BE2C (cell line): ENCODE results near the gene KLHL1.

Source experiments
- DNase-seq: peaks from one replicate; pipeline ENCODE4 v3.0.0-alpha.2; 2020
- H3K27me3 ChIP-seq: fragments of 250-450 bp; sonication (Bioruptor Pico); 2 replicates; pipeline ENCODE4 v1.5.1; 2020; ENCODE audit warnings: mild to moderate bottlenecking
- H3K36me3 ChIP-seq: fragments of 250-450 bp; sonication (Bioruptor Pico); 2 replicates; pipeline ENCODE4 v1.5.1; 2020; ENCODE audit warnings: mild to moderate bottlenecking
- H3K4me1 ChIP-seq: fragments of 250-450 bp; sonication (Bioruptor Pico); 2 replicates; pipeline ENCODE4 v1.5.1; 2020
- H3K4me3 ChIP-seq: 2 replicates; pipeline ENCODE4 v1.5.1; 2011; ENCODE audit warnings: low read depth, low read length
- H3K9me3 ChIP-seq: fragments of 250-450 bp; sonication (Bioruptor Pico); 2 replicates; pipeline ENCODE4 v1.5.1; 2020
- CTCF ChIP-seq: IDR thresholded peaks from 2 replicates; pipeline ENCODE4 v1.5.1; 2012; ENCODE audit warnings: mild to moderate bottlenecking, low read depth, low read length

KLHL1 gene

DNA sequence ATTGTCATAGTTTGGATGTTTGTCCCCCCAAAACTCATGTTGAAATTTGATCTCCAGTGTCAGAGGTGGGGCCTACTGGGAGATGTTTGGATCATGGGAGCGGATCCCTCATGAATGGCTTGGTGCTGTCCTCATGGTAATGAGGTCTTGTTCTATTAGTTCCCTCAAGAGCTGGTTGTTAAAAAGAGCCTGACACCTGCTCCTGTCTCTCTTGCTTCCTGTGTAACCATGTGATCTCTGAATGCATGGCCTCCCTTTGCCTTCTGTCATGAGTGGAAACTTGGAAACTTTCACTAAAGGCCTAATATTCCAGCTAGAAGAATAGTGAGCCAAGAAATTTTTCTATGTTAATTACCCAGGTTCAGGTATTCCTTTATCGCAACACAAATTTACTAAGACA lies 312.0 kb downstream of the KLHL1 start:
- Histone ChIP-seq H3K4me3 (no peak overlapping the region), H3K4me1 (peaks cover 5% of the 10 kb centered on the region), H3K27me3 (no peaks in the 10 kb centered on the region), H3K36me3 (no peaks in the 10 kb centered on the region), H3K9me3 (no peaks in the 10 kb centered on the region)
- no peak for DNase-seq
- no peak for TF ChIP-seq CTCF

GRCh38 chr13:69793783-69794453 lies 314.3 kb downstream of the KLHL1 start:
- Histone ChIP-seq H3K27me3 (no peaks in the 10 kb centered on the region), H3K36me3 (no peaks in the 10 kb centered on the region), H3K4me1 (peaks cover 5% of the 10 kb centered on the region), H3K9me3 (no peaks in the 10 kb centered on the region), H3K4me3 (peak overlapping the region; percentile 29)
- DNase-seq: peak; percentile 22
- TF ChIP-seq CTCF: no peak

DNA sequence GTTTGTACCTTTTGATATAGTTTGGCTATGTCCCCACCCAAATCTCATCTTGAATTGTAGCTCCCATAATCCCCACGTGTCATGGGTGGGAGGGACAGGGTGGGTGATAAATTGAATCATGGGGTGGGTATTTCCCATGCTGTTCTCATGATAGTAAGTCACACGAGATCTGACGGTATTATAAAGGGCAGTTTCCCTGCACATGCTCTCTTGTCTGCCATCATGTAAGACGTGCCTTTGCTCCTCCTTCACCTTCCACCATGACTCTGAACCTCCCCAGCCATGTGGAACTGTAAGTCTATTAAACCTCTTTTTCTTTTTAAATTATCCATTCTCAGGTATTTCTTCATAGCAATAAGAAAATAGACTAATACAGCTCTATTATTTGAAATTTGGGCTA lies 331.3 kb downstream of the KLHL1 start:
- Histone ChIP-seq H3K9me3 (no peaks in the 10 kb centered on the region), H3K4me1 (no peaks in the 10 kb centered on the region), H3K36me3 (no peaks in the 10 kb centered on the region), H3K27me3 (no peaks in the 10 kb centered on the region), H3K4me3 (no peak overlapping the region)
- DNase-seq: no peak
- no peak for TF ChIP-seq CTCF

DNA sequence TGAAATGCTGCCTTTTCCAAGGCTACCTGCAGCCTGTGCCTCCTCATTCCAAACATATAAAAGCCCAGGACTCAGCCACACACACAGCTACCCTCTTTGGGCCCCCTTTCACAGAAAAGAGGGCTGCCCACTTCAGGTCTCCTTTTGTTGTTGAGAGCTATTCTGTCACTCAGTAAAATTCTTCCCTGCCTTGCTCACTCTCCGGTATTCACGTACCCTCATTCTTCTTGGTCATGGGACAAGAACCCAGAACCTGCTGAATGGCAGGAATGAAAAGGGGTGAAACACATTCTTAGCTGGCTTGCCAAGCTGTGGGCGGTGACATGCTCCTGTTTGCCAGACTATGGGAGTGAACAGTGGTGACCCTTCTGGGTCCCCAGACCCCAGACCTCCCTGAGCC lies 338.6 kb downstream of the KLHL1 start:
- H3K36me3 ChIP-seq: no peaks in the 10 kb centered on the region
- no peak for DNase-seq
- H3K27me3 ChIP-seq: no peaks in the 10 kb centered on the region
- H3K4me3 ChIP-seq: no peak overlapping the region
- TF ChIP-seq CTCF: no peak
- H3K4me1 ChIP-seq: no peaks in the 10 kb centered on the region
- no peaks in the 10 kb centered on the region for H3K9me3 ChIP-seq

GRCh38 chr13:69761581-69761980 lies 346.7 kb downstream of the KLHL1 start:
- TF ChIP-seq CTCF: no peak

DNA sequence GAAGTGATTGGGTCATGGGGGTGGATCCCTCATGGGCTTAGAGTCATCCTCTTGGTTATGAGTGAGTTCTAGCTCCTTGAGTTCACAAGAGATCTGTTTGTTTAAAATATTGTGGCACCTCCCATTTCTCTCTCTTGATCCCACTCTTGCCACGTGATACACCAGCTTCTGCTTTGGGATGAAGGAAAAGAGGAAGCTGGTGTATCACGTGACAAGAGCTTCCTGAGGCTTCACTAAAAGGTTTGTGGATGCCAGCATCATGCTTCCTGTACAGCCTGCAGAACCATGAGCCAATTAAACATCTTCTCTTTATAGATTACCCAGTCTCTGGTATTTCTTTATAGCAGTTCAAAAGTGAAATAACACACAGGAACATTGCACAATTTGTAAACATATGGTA lies 353.2 kb downstream of the KLHL1 start:
- Histone ChIP-seq H3K4me1 (peaks cover 2% of the 10 kb centered on the region; the same call in 1 of the 2 replicates), H3K36me3 (no peaks in the 10 kb centered on the region), H3K9me3 (no peaks in the 10 kb centered on the region), H3K4me3 (no peak overlapping the region), H3K27me3 (no peaks in the 10 kb centered on the region)
- TF ChIP-seq CTCF: no peak
- no peak for DNase-seq

More at GRCh38 chr13:69761581-69761980, 346.7 kb downstream of the KLHL1 start:
- no peaks in the 10 kb centered on the region for H3K9me3 ChIP-seq
- H3K4me3 ChIP-seq: no peak overlapping the region
- H3K36me3 ChIP-seq: no peaks in the 10 kb centered on the region
- no peak for DNase-seq
- H3K4me1 ChIP-seq: peaks cover 13% of the 10 kb centered on the region
- no peaks in the 10 kb centered on the region for H3K27me3 ChIP-seq
